Type B pancreatic cell (in vitro differentiated cells): Measurements from ENCODE around the gene FCAR. TPM values are rescaled to one million over a fixed set of nuclear protein-coding genes. Genes with fewer than 3 reads are reported as not detected.
"Not testable (repeated sequence)": the region's sequence is repeated elsewhere in the genome, so short reads cannot be mapped to it uniquely, and the experiment has no call there.

Experiments
- DNase-seq: peaks from one replicate; pipeline ENCODE4 v3.0.0; 2021; ENCODE audit warnings: mixed read lengths; ENCODE audit not compliant: unreplicated experiment; ENCODE audit errors: extremely low spot score
- H3K27ac Mint-ChIP-seq: 2 replicates; pipeline ENCODE4 v1.8.0; 2021; ENCODE audit warnings: mild to moderate bottlenecking, mixed read lengths
- H3K27me3 Mint-ChIP-seq: 2 replicates; pipeline ENCODE4 v1.8.0; 2021; ENCODE audit warnings: mixed read lengths
- H3K36me3 Mint-ChIP-seq: 2 replicates; pipeline ENCODE4 v1.8.0; 2021; ENCODE audit warnings: mixed read lengths
- H3K4me1 Mint-ChIP-seq: one replicate; pipeline ENCODE4 v1.8.0; 2021; ENCODE audit warnings: mixed read lengths; ENCODE audit not compliant: unreplicated experiment
- H3K4me3 Mint-ChIP-seq: 2 replicates; pipeline ENCODE4 v1.8.0; 2021; ENCODE audit warnings: mild to moderate bottlenecking, mixed read lengths
- H3K9me3 Mint-ChIP-seq: 2 replicates; pipeline ENCODE4 v1.8.0; 2021; ENCODE audit warnings: mixed read lengths
- total RNA-seq: library from RNA; stranded (reverse); gene quantifications from 2 replicates; pipeline ENCODE4 v1.2.1, GENCODE V29; 2021; ENCODE audit warnings: low replicate concordance
- TF ChIP-seq, protein P1 (sequence below): fragments of 200-600 bp; sonication (generic); conservative IDR thresholded peaks from 2 replicates; pipeline ENCODE4 v1.5.0; 2021; ENCODE audit warnings: antibody characterized with exemption, mild to moderate bottlenecking

FCAR gene
- total RNA-seq, 1 donor from 2014 or later, result not detected

DNA sequence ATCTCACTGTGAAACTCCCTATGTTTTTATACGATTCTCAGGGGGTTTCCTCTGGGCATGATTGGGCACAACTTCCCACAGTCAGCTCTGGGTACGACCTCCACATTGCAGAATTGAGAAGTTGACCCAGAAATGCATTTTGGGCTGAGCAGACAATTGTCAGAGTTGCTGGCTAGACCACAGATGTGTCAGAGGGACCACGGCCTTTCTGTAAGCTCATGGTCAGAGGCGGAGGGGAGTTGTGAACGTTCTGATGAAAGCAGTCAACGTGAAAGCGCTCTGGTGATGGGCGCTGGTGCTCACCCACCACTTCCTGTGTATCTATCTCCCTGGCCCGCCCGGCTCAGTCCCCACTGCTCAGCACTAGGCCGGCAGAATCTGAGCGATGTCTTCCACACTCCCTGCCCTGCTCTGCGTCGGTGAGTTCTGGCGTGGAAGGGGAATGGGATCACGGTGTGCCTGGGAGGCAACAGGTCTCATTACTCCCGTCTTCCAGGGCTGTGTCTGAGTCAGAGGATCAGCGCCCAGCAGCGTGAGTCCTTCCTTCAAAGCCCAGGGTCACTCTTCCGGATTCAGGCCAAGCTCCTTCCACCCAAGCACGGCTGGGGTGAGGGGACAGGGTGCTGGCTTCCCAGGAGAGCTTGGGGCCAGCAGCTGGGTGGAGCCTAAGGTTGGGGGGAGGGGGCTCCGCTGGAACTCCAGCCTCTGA lies 31.9 kb downstream of the FCAR start, which contains the start of gene NCR1:
TSS of gene NCR1 (plus strand) at position 346 of the 709 bp plus-strand sequence. CDS start at position 386, 40 bp downstream.
- Mint-ChIP-seq H3K27me3 (peaks cover 3% of the 10 kb centered on the region), H3K36me3 (no peaks in the 10 kb centered on the region), H3K4me3 (no peak within 1 kb of the TSS), H3K27ac (no peak within 1 kb of the TSS), H3K9me3 (no peaks in the 10 kb centered on the region), H3K4me1 (no peaks in the 10 kb centered on the region)
- TF ChIP-seq, protein P1, sequence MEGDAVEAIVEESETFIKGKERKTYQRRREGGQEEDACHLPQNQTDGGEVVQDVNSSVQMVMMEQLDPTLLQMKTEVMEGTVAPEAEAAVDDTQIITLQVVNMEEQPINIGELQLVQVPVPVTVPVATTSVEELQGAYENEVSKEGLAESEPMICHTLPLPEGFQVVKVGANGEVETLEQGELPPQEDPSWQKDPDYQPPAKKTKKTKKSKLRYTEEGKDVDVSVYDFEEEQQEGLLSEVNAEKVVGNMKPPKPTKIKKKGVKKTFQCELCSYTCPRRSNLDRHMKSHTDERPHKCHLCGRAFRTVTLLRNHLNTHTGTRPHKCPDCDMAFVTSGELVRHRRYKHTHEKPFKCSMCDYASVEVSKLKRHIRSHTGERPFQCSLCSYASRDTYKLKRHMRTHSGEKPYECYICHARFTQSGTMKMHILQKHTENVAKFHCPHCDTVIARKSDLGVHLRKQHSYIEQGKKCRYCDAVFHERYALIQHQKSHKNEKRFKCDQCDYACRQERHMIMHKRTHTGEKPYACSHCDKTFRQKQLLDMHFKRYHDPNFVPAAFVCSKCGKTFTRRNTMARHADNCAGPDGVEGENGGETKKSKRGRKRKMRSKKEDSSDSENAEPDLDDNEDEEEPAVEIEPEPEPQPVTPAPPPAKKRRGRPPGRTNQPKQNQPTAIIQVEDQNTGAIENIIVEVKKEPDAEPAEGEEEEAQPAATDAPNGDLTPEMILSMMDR, result no peak
- no peak for DNase-seq

DNA sequence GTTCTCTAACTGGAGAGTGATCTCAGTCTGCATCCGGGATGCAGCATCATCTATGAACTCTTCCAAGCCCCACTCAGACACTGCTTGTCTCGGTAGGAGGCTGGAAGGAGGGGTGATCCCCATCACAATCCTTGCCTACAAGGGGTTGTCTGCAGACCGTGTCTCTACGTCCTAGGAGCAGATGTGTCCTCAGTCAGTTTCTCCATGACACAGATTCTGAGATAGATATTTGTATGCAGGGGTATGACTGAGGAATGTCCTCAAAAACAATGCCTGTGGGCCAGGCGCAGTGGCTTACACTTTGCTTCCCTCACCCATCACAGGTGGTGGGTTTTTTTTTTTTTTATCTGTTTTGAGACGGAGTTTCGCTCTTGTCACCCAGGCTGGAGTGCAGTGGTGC lies 32.8 kb downstream of the FCAR start:
- DNase-seq, result no peak
- Mint-ChIP-seq H3K4me1 (no peaks in the 10 kb centered on the region), H3K4me3 (no peak overlapping the region), H3K9me3 (no peaks in the 10 kb centered on the region), H3K36me3 (no peaks in the 10 kb centered on the region), H3K27ac (no peak overlapping the region), H3K27me3 (peaks cover 3% of the 10 kb centered on the region)
- TF ChIP-seq, protein P1, result no peak

DNA sequence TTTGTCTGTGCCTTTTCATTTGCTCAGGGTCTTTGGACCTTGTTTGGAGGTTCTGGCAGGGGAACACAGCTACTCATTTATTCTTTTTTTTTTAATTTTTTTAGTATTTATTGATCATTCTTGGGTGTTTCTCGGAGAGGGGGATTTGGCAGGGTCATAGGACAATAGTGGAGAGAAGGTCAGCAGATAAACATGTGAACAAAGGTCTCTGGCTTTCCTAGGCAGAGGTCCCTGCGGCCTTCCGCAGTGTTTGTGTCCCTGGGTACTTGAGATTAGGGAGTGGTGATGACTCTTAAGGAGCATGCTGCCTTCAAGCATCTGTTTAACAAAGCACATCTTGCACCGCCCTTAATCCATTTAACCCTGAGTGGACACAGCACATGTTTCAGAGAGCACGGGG lies 33.9 kb downstream of the FCAR start:
- H3K9me3 Mint-ChIP-seq, DNase-seq, H3K27ac Mint-ChIP-seq, H3K36me3 Mint-ChIP-seq, H3K27me3 Mint-ChIP-seq, H3K4me1 Mint-ChIP-seq, H3K4me3 Mint-ChIP-seq: not testable (repeated sequence)

DNA sequence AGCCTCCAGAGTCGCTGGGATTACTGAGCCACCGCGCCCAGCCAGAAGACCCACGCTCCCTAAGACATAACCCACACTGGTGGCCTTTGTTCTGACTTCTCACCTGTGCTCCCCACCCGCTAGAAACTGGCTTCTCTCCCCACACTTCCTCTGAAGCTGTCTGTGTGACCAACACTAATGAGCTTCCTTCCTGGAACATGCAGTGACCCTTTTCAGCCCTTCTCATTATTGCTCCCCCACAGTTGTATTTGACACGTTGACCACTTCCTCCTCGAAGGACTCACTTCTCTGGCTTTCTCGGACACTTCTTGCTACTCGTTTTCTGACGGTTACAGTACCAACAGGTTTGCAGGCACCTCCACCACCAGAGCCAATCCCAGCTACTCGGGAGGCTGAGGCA lies 42.8 kb downstream of the FCAR start:
- Mint-ChIP-seq H3K4me3 (no peak overlapping the region), H3K27ac (no peak overlapping the region), H3K4me1 (no peaks in the 10 kb centered on the region), H3K36me3 (no peaks in the 10 kb centered on the region), H3K9me3 (no peaks in the 10 kb centered on the region), H3K27me3 (no peaks in the 10 kb centered on the region)
- no peak for DNase-seq
- TF ChIP-seq, protein P1, result no peak

DNA sequence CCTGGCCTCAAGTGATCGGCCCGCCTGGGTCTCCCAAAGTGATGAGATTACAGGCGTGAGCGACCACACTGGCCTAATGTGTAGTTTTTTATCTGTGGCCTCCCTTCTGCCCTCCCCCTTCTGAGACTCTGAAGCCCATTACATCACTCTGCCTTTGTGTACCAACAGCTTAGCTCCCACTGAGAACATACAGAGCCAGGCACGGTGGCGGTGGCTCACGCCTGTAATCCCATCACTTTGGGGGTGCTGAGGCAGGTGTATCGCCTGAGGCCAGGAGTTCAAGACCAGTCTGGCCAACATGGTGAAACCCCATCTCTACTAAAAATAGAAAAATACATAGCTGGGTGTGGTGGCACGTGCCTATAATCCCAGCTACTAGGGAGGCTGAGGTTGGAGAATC lies 44.5 kb downstream of the FCAR start:
- TF ChIP-seq, protein P1, result no peak
- Mint-ChIP-seq H3K36me3 (no peaks in the 10 kb centered on the region), H3K9me3 (no peaks in the 10 kb centered on the region), H3K27me3 (no peaks in the 10 kb centered on the region), H3K4me3 (no peak overlapping the region), H3K4me1 (no peaks in the 10 kb centered on the region), H3K27ac (no peak overlapping the region)
- DNase-seq, result no peak

DNA sequence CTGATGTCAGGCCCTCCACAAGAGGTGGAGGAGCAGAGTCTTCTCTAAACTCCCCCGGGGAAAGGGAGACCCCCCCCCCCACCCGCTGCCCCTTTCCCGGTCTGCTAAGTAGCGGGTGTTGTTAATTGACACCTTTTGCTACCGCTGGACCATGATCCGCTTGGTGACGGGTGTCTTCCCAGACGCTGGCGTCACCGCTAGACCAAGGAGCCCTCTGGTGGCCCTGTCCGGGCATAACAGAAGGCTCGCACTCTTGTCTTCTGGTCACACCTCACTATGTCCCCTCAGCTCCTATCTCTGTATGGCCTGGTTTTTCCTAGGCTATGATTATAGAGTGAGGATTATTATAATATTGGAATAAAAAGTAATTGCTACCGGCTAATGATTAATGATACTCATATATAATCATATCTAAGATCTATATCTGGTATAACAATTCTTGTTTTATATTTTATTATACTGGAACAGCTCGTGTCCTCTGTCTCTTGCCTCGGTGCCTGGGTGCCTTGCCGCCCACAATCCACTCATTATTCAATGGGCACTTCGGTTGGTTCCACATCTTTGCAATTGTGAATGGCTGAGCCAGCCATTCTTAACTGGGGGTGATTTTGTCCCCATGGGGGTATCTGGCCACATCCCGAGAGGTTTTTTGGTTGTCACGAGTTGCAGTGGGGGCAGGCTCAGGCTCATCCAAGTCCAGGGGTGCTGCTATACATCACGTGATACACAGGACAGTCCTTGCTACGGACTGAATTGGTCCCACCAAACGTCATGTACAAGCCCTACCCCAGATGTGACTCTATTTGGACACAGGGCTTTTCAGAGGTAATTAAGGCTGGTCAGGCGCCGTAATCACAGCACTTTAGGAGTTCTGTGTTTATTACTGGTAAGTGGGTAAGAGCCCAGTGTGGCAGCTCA lies 45.9 kb downstream of the FCAR start:
- not testable (repeated sequence) for H3K27me3 Mint-ChIP-seq, H3K27ac Mint-ChIP-seq, H3K9me3 Mint-ChIP-seq, H3K4me1 Mint-ChIP-seq, DNase-seq, H3K36me3 Mint-ChIP-seq, H3K4me3 Mint-ChIP-seq
- TF ChIP-seq, protein P1, result peak; percentile 64
